ENCODE measurements around the gene MUC5AC.

DNA sequence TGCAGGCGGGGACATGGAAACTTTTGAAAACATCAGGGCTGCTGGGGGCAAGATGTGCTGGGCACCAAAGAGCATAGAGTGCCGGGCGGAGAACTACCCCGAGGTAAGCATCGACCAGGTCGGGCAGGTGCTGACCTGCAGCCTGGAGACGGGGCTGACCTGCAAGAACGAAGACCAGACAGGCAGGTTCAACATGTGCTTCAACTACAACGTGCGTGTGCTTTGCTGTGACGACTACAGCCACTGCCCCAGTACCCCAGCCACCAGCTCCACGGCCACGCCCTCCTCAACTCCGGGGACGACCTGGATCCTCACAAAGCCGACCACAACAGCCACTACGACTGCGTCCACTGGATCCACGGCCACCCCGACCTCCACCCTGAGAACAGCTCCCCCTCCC is 84.5 kb downstream of the MUC5AC start:
- TF ChIP-seq POLR2AphosphoS5 (IDR thresholded peaks at IDR 0.05) (no peak), POLR2A (IDR thresholded peaks at IDR 0.05) (no peak)
- TF ChIP-seq, protein P1, sequence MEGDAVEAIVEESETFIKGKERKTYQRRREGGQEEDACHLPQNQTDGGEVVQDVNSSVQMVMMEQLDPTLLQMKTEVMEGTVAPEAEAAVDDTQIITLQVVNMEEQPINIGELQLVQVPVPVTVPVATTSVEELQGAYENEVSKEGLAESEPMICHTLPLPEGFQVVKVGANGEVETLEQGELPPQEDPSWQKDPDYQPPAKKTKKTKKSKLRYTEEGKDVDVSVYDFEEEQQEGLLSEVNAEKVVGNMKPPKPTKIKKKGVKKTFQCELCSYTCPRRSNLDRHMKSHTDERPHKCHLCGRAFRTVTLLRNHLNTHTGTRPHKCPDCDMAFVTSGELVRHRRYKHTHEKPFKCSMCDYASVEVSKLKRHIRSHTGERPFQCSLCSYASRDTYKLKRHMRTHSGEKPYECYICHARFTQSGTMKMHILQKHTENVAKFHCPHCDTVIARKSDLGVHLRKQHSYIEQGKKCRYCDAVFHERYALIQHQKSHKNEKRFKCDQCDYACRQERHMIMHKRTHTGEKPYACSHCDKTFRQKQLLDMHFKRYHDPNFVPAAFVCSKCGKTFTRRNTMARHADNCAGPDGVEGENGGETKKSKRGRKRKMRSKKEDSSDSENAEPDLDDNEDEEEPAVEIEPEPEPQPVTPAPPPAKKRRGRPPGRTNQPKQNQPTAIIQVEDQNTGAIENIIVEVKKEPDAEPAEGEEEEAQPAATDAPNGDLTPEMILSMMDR (IDR thresholded peaks at IDR 0.05 in 8 of 11, conservative IDR thresholded peaks at IDR 0.05 in 3 of 11) = no peak
